Panc1 (cell line): ENCODE measurements around the gene PCF11. TPM values are rescaled to one million over a fixed set of nuclear protein-coding genes. Genes with fewer than 3 reads are reported as not detected.

Experiments used
- ATAC-seq: fragments of 200-7000 bp; cut with Tn5 transposase; 2 replicates; pipeline ENCODE4 v1.9.1; 2020; ENCODE audit warnings: mild to moderate bottlenecking, moderate library complexity
- BruUV-seq: library from RNA; stranded (reverse); fragments of 400-500 nt; replicated peaks from 2 replicates; lab custom pipeline; 2021; lab: Mats Ljungman, UMichigan
- CTCF ChIA-PET: fragments of 300-600 bp; sonication (Branson Sonifier 250); formaldehyde crosslinking; loops from one replicate; lab custom pipeline; 2022; ENCODE audit warnings: antibody characterized with exemption; lab: Charles Lee
- POLR2A ChIA-PET: fragments of 300-600 bp; sonication (Branson Sonifier 250); formaldehyde crosslinking; loops from one replicate; lab custom pipeline; 2022; ENCODE audit warnings: antibody characterized with exemption; lab: Charles Lee
- DNase-seq: peaks from one replicate; pipeline ENCODE4 v3.0.0-alpha.2; 2010; ENCODE audit warnings: low read depth, low spot score
- H3K27ac ChIP-seq: 2 replicates; pipeline ENCODE4 v1.5.1; 2011; ENCODE audit warnings: mild to moderate bottlenecking, low read length, inconsistent platforms
- H3K27me3 ChIP-seq: fragments of 200-500 bp; sonication (Bioruptor generic); 2 replicates; pipeline ENCODE4 v1.6.0; 2014; ENCODE audit warnings: low read length, inconsistent platforms; ENCODE audit not compliant: control insufficient read depth, insufficient read depth
- H3K36me3 ChIP-seq: fragments of 200-500 bp; sonication (Bioruptor generic); 2 replicates; pipeline ENCODE4 v1.5.1; 2014; ENCODE audit warnings: inconsistent platforms, mild to moderate bottlenecking, low read length, moderate library complexity; ENCODE audit not compliant: control insufficient read depth, insufficient read depth
- H3K4me1 ChIP-seq: 2 replicates; pipeline ENCODE4 v1.5.1; 2011; ENCODE audit warnings: inconsistent platforms, mild to moderate bottlenecking, low read length, moderate library complexity; ENCODE audit not compliant: control insufficient read depth, insufficient read depth
- H3K4me3 ChIP-seq, 2 experiments: 2 replicates each; pipeline ENCODE4 v1.5.1; 2011 to 2012; ENCODE audit warnings: low read depth in 2 of 2, low read length in 2 of 2, mild to moderate bottlenecking in 2 of 2, inconsistent platforms in 1 of 2, moderate library complexity in 1 of 2
- H3K9me3 ChIP-seq: fragments of 200-500 bp; sonication (Bioruptor generic); 2 replicates; pipeline ENCODE4 v1.5.1; 2014; ENCODE audit warnings: low read depth, mild to moderate bottlenecking, inconsistent platforms, low read length, moderate library complexity; ENCODE audit not compliant: control insufficient read depth, insufficient read depth
- POLR2AphosphoS5 ChIP-seq: IDR thresholded peaks from 2 replicates; pipeline ENCODE4 v1.6.1; 2012; ENCODE audit warnings: mild to moderate bottlenecking, low read depth, low read length, moderate library complexity
- REST ChIP-seq, 2 experiments: IDR thresholded peaks; 2 replicates each; pipeline ENCODE4 v1.6.1; 2011 to 2012; ENCODE audit warnings: low read depth in 2 of 2, control low read depth in 1 of 2, low read length in 1 of 2, mild to moderate bottlenecking in 1 of 2, moderate library complexity in 1 of 2; ENCODE audit not compliant: insufficient read depth in 1 of 2
- SIN3A ChIP-seq: IDR thresholded peaks from 2 replicates; pipeline ENCODE4 v1.6.1; 2012; ENCODE audit warnings: low read depth, mild to moderate bottlenecking, low read length, moderate library complexity, borderline replicate concordance; ENCODE audit not compliant: insufficient read depth
- TCF7L2 ChIP-seq: IDR thresholded peaks from 2 replicates; pipeline ENCODE4 v1.6.1; 2011; ENCODE audit warnings: mild to moderate bottlenecking, low read depth, low read length, inconsistent platforms
- in situ Hi-C: cut with HindIII; loops from 2 replicates; pipeline ENCODE4 v1.10.0; 2016; ENCODE audit warnings: low sequenced_read_pairs, low pct_unique_long_range_greater_than_20kb
- intact Hi-C: fragments of 100-400 bp; cut with micrococcal nuclease; formaldehyde crosslinking; loops from one replicate; pipeline ENCODE4 v1.10.0; 2022; ENCODE audit not compliant: unreplicated experiment
- total RNA-seq: library from RNA; stranded (reverse); gene quantifications from one replicate; pipeline ENCODE4 v1.2.1, GENCODE V29; 2021; ENCODE audit not compliant: unreplicated experiment
- TF ChIP-seq, protein P1 (sequence below): fragments of 450-650 bp; IDR thresholded peaks from 2 replicates; pipeline ENCODE4 v1.5.1; 2017; ENCODE audit warnings: mild to moderate bottlenecking

The PCF11 gene
- total RNA-seq, 1 experiment from 2014 or later, result 56.6 TPM

- H3K27ac ChIP-seq, result no peak overlapping the region
- in situ Hi-C loops (no loop called here), intact Hi-C loops (no loop called here)
- peaks cover 5% of the 10 kb centered on the region; the same call in 1 of the 2 replicates for H3K27me3 ChIP-seq
- no peaks in the 10 kb centered on the region for H3K36me3 ChIP-seq
- no peaks in the 10 kb centered on the region for H3K9me3 ChIP-seq
- BruUV-seq, result no TSS peak
- ATAC-seq (peak; percentile 75), DNase-seq (no peak)
- H3K4me1 ChIP-seq, result peaks cover 4% of the 10 kb centered on the region; the same call in 1 of the 2 replicates
- ChIA-PET POLR2A (interaction anchor here (0.6 kb wide), 1 partner anchor 8 kb away, joined by 3 read pairs; no protein-coding TSS in a partner anchor), CTCF (no interaction called here)
- no peak for TF ChIP-seq TCF7L2
- TF ChIP-seq, protein P1, sequence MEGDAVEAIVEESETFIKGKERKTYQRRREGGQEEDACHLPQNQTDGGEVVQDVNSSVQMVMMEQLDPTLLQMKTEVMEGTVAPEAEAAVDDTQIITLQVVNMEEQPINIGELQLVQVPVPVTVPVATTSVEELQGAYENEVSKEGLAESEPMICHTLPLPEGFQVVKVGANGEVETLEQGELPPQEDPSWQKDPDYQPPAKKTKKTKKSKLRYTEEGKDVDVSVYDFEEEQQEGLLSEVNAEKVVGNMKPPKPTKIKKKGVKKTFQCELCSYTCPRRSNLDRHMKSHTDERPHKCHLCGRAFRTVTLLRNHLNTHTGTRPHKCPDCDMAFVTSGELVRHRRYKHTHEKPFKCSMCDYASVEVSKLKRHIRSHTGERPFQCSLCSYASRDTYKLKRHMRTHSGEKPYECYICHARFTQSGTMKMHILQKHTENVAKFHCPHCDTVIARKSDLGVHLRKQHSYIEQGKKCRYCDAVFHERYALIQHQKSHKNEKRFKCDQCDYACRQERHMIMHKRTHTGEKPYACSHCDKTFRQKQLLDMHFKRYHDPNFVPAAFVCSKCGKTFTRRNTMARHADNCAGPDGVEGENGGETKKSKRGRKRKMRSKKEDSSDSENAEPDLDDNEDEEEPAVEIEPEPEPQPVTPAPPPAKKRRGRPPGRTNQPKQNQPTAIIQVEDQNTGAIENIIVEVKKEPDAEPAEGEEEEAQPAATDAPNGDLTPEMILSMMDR, result no peak
- no peak for TF ChIP-seq SIN3A
- TF ChIP-seq POLR2AphosphoS5, result no peak
- TF ChIP-seq REST (IDR thresholded peaks at IDR 0.05; ENCODE audit: insufficient read depth in 1 of 2, low read depth in 2 of 2, low read length in 1 of 2), result no peak
- peak overlapping the region; percentile 7 to 35; a peak in 3 of 4 replicates for H3K4me3 ChIP-seq
Observed at GRCh38 chr11:83220260-83220659, 63.3 kb downstream of the PCF11 start.

GRCh38 chr11:83221694-83222093 is 64.8 kb downstream of the PCF11 start:
- CTCF ChIA-PET, result no interaction called here
- POLR2A ChIA-PET, result no interaction called here
- intact Hi-C loops, result no loop called here

More at GRCh38 chr11:83221694-83222093, 64.8 kb downstream of the PCF11 start:
- DNase-seq (no peak), ATAC-seq (no peak)
- Histone ChIP-seq H3K9me3 (no peaks in the 10 kb centered on the region), H3K27ac (no peak overlapping the region), H3K36me3 (no peaks in the 10 kb centered on the region), H3K4me1 (peaks cover 4% of the 10 kb centered on the region; the same call in 1 of the 2 replicates), H3K27me3 (peaks cover 5% of the 10 kb centered on the region; the same call in 1 of the 2 replicates), H3K4me3 (no peak overlapping the region)
- TF ChIP-seq, protein P1, result no peak
- BruUV-seq, result no TSS peak
- in situ Hi-C loops, result no loop called here
